HCEC 1CT (cell line): Measurements from ENCODE around the gene VEZF1.

Experiments used
- DNase-seq: peaks from one replicate; pipeline ENCODE4 v3.0.0-alpha.2; 2017

VEZF1 gene

GRCh38 chr17:57987581-57988300 lies at the start of gene VEZF1:
VEZF1 (minus strand) TSS chr17:57988254; CDS start chr17:57988111, 143 bp downstream.
- peak; percentile 72 for DNase-seq

- no peak for DNase-seq
Observed at GRCh38 chr17:58032691-58033415, 44.8 kb upstream of the VEZF1 start.

GRCh38 chr17:58028578-58028977 lies 40.5 kb upstream of the VEZF1 start:
- DNase-seq = no peak

- DNase-seq = no peak
Observed at GRCh38 chr17:58020401-58020800, 32.3 kb upstream of the VEZF1 start.

- DNase-seq = no peak
Observed at GRCh38 chr17:58019521-58019920, 31.5 kb upstream of the VEZF1 start.

- no peak for DNase-seq
Observed at GRCh38 chr17:58019039-58019438, 31.0 kb upstream of the VEZF1 start.

GRCh38 chr17:58010067-58010799 lies 22.2 kb upstream of the VEZF1 start:
- DNase-seq = no peak

GRCh38 chr17:58007781-58008706 lies 20.0 kb upstream of the VEZF1 start:
- no peak for DNase-seq

- DNase-seq = peak; percentile 97
Observed at GRCh38 chr17:58006924-58007780, 19.1 kb upstream of the VEZF1 start, which contains the start of gene SRSF1. SRSF1 (minus strand) TSS chr17:58007246; CDS start chr17:58007137, 109 bp downstream.

GRCh38 chr17:58006560-58006923 lies 18.5 kb upstream of the VEZF1 start:
- peak; percentile 78 for DNase-seq

- no peak for DNase-seq
Observed at GRCh38 chr17:58005728-58006559, 17.9 kb upstream of the VEZF1 start.

GRCh38 chr17:58005031-58005727 lies 17.1 kb upstream of the VEZF1 start:
- no peak for DNase-seq

GRCh38 chr17:58004060-58004459 lies 16.0 kb upstream of the VEZF1 start:
- DNase-seq = no peak

GRCh38 chr17:58002973-58003372 lies 14.9 kb upstream of the VEZF1 start:
- no peak for DNase-seq

- no peak for DNase-seq
Observed at GRCh38 chr17:58002154-58002948, 14.3 kb upstream of the VEZF1 start.

GRCh38 chr17:58001461-58002124 lies 13.5 kb upstream of the VEZF1 start:
- DNase-seq = no peak

GRCh38 chr17:57999496-58000017 lies 11.5 kb upstream of the VEZF1 start:
- peak; percentile 63 for DNase-seq

GRCh38 chr17:57999010-57999495 lies 11.0 kb upstream of the VEZF1 start:
- no peak for DNase-seq
